Endothelial cell of umbilical vein (primary cell): Measurements from ENCODE around the gene RAB31.

ENCODE experiments used
- CTCF ChIP-seq, 2 donors: IDR thresholded peaks; 1 replicate in 1 of 2; 2 replicates in 1 of 2; pipeline ENCODE4 v1.5.1; 2011; ENCODE audit warnings: low read length in 2 of 2, mild to moderate bottlenecking in 2 of 2, moderate library complexity in 2 of 2, control low read depth in 1 of 2, inconsistent platforms in 1 of 2, low read depth in 1 of 2; ENCODE audit not compliant: insufficient read depth in 1 of 2; ENCODE audit errors: extremely low read depth in 1 of 2
- GATA2 ChIP-seq: IDR thresholded peaks from 2 replicates; pipeline ENCODE4 v1.7.0; 2011; ENCODE audit warnings: low read depth, mild to moderate bottlenecking, moderate library complexity, mixed read lengths, low read length; ENCODE audit not compliant: insufficient read length, insufficient read depth
- POLR2A ChIP-seq: IDR thresholded peaks from 2 replicates; pipeline ENCODE4 v1.6.1; 2012; ENCODE audit warnings: low read depth, mild to moderate bottlenecking, control low read depth, low read length

GRCh38 chr18:9884090-9884489, 176.0 kb downstream of the RAB31 start:
- TF ChIP-seq POLR2A, result no peak
- TF ChIP-seq CTCF (IDR thresholded peaks at IDR 0.05; ENCODE audit: extremely low read depth in 1 of 2, insufficient read depth in 1 of 2, low read depth in 1 of 2, low read length in 2 of 2), result no peak
- no peak for TF ChIP-seq GATA2
